Hepatocyte (in vitro differentiated cells): ENCODE data around the gene DAB1. TPM values are rescaled to one million over a fixed set of nuclear protein-coding genes. Genes with fewer than 3 reads are reported as not detected.

Experiments used
- DNase-seq: peaks from one replicate; pipeline ENCODE4 v3.0.0-alpha.2; 2016; ENCODE audit warnings: low spot score
- H2AFZ ChIP-seq: fragments of 200-600 bp; sonication (generic); 2 replicates; pipeline ENCODE4 v1.6.0; 2016; ENCODE audit warnings: antibody characterized with exemption, mild to moderate bottlenecking
- H3K27ac ChIP-seq: fragments of 200-600 bp; sonication (generic); 2 replicates; pipeline ENCODE4 v1.5.1; 2016; ENCODE audit warnings: mild to moderate bottlenecking
- H3K27me3 ChIP-seq: fragments of 200-600 bp; sonication (generic); 2 replicates; pipeline ENCODE4 v1.6.1; 2016
- H3K36me3 ChIP-seq: fragments of 200-600 bp; sonication (generic); replicated peaks from 2 replicates; pipeline ENCODE4 v1.5.1; 2016; ENCODE audit warnings: low read depth; ENCODE audit not compliant: insufficient read depth
- H3K4me1 ChIP-seq: fragments of 200-600 bp; sonication (generic); 2 replicates; pipeline ENCODE4 v1.5.1; 2016; ENCODE audit warnings: mild to moderate bottlenecking, moderate library complexity; ENCODE audit not compliant: insufficient read depth
- H3K4me2 ChIP-seq: fragments of 200-600 bp; sonication (generic); 2 replicates; pipeline ENCODE4 v1.6.0; 2016
- H3K4me3 ChIP-seq: fragments of 200-600 bp; sonication (generic); 2 replicates; pipeline ENCODE4 v1.5.1; 2016; ENCODE audit warnings: mild to moderate bottlenecking
- H3K79me2 ChIP-seq: fragments of 200-600 bp; sonication (generic); 2 replicates; pipeline ENCODE4 v1.6.0; 2017; ENCODE audit warnings: mild to moderate bottlenecking
- H3K9me2 ChIP-seq: fragments of 200-600 bp; sonication (generic); replicated peaks from 2 replicates; pipeline ENCODE4 v1.6.0; 2017; ENCODE audit warnings: mild to moderate bottlenecking; ENCODE audit not compliant: insufficient read depth
- H3K9me3 ChIP-seq: fragments of 200-600 bp; sonication (generic); 2 replicates; pipeline ENCODE4 v1.5.1; 2016; ENCODE audit warnings: low read depth, mild to moderate bottlenecking
- H4K20me1 ChIP-seq: fragments of 200-600 bp; sonication (generic); 2 replicates; pipeline ENCODE4 v1.6.0; 2016; ENCODE audit warnings: mild to moderate bottlenecking; ENCODE audit not compliant: insufficient read depth, poor library complexity, severe bottlenecking
- EZH2 ChIP-seq: fragments of 200-600 bp; sonication (generic); IDR thresholded peaks from 2 replicates; pipeline ENCODE4 v1.6.1; 2016; ENCODE audit warnings: antibody characterized with exemption, mild to moderate bottlenecking, borderline replicate concordance
- EZH2phosphoT487 ChIP-seq: fragments of 200-600 bp; sonication (generic); IDR thresholded peaks from one replicate; pipeline ENCODE4 v1.6.1; 2018; ENCODE audit warnings: antibody characterized with exemption, mild to moderate bottlenecking, low read depth, moderate library complexity; ENCODE audit not compliant: unreplicated experiment, severe bottlenecking
- WGBS: methylation state at CpG from one replicate; pipeline ENCODE4 v1.1.6; 2016; ENCODE audit warnings: low lambda C conversion rate; ENCODE audit errors: missing lambda C conversion rate; 5-methylcytosine and 5-hydroxymethylcytosine counted together
- polyA plus RNA-seq: library from polyadenylated mRNA; unstranded; fragments of >200 nt; fragmentation: Nextera tagmentation; extraction: Ambion mirVana; gene quantifications from 2 replicates; pipeline ENCODE4 v1.2.1, GENCODE V29; 2016
- total RNA-seq: library from RNA; depleted of rRNA; stranded (reverse); fragments of >200 nt; gene quantifications from 2 replicates; pipeline ENCODE4 v1.2.3, GENCODE V29; 2014
- TF ChIP-seq, protein P1 (sequence below): fragments of 200-600 bp; sonication (generic); IDR thresholded peaks from 2 replicates; pipeline ENCODE4 v1.5.1; 2016; ENCODE audit warnings: antibody characterized with exemption, mild to moderate bottlenecking; ENCODE audit not compliant: poor library complexity

The DAB1 gene
- total and polyA plus RNA-seq, 2 experiments from 2014 or later: 19.5 to 37.6 TPM

DNA sequence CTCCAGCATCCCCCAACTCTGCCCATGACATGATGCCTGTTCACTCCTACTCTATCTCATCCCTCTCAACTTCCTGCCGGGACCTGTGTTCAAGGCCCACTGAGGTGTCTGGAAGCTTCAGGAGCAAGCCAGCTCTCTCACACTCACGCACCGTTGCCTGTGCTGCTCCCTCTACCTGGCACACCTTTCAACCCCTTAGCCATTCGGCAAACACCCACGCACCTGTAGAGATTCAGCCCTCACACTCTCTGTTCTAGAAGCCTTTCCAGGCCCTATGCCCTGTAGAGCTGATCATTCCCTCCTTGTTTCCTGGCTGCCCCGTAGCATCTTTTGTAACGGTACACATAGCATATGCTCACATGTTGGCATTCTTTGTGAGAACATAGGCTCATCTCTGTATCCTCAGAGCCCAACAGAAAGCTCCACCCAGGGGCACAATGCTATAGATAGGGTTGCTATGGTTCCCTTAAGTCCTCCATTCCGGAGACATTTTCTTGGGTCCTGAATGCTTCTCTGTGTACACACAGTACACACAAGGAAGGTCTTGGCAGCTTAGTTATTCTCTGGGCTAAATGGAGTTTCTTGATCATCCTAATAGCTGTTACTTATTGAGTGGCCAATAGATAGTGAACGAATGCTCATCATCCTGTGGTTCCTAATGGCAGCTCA, 459.4 kb downstream of the DAB1 start:
- Histone ChIP-seq H4K20me1 (no peaks in the 10 kb centered on the region), H3K27me3 (no peaks in the 10 kb centered on the region), H2AFZ (no peak overlapping the region), H3K4me1 (peaks cover 10% of the 10 kb centered on the region), H3K9me2 (no peaks in the 10 kb centered on the region), H3K36me3 (no peaks in the 10 kb centered on the region), H3K4me2 (no peak overlapping the region), H3K9me3 (no peaks in the 10 kb centered on the region), H3K4me3 (no peak overlapping the region), H3K27ac (no peak overlapping the region), H3K79me2 (no peaks in the 10 kb centered on the region)
- WGBS: 87% methylated on average over 9 of the region's 9 CpGs
- no peak for TF ChIP-seq EZH2phosphoT487
- no peak for TF ChIP-seq EZH2
- TF ChIP-seq, protein P1, sequence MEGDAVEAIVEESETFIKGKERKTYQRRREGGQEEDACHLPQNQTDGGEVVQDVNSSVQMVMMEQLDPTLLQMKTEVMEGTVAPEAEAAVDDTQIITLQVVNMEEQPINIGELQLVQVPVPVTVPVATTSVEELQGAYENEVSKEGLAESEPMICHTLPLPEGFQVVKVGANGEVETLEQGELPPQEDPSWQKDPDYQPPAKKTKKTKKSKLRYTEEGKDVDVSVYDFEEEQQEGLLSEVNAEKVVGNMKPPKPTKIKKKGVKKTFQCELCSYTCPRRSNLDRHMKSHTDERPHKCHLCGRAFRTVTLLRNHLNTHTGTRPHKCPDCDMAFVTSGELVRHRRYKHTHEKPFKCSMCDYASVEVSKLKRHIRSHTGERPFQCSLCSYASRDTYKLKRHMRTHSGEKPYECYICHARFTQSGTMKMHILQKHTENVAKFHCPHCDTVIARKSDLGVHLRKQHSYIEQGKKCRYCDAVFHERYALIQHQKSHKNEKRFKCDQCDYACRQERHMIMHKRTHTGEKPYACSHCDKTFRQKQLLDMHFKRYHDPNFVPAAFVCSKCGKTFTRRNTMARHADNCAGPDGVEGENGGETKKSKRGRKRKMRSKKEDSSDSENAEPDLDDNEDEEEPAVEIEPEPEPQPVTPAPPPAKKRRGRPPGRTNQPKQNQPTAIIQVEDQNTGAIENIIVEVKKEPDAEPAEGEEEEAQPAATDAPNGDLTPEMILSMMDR: no peak
- DNase-seq: peak; percentile 21

- H3K4me2 ChIP-seq: no peak overlapping the region
- TF ChIP-seq EZH2phosphoT487 (no peak), EZH2 (no peak)
- TF ChIP-seq, protein P1: no peak
- H3K36me3 ChIP-seq: no peaks in the 10 kb centered on the region
- no peak overlapping the region for H2AFZ ChIP-seq
- no peaks in the 10 kb centered on the region for H3K9me3 ChIP-seq
- WGBS: 90% methylated on average over 4 of the region's 4 CpGs
- H3K27me3 ChIP-seq: no peaks in the 10 kb centered on the region
- H3K4me1 ChIP-seq: peaks cover 15% of the 10 kb centered on the region
- no peak overlapping the region for H3K4me3 ChIP-seq
- no peaks in the 10 kb centered on the region for H3K9me2 ChIP-seq
- H3K79me2 ChIP-seq: no peaks in the 10 kb centered on the region
- DNase-seq: no peak
- H4K20me1 ChIP-seq: no peaks in the 10 kb centered on the region
- no peak overlapping the region for H3K27ac ChIP-seq
Observed at GRCh38 chr1:56963667-56964066, 460.2 kb downstream of the DAB1 start.

- Histone ChIP-seq H3K27me3 (no peaks in the 10 kb centered on the region), H3K9me3 (no peaks in the 10 kb centered on the region), H3K9me2 (no peaks in the 10 kb centered on the region), H2AFZ (no peak overlapping the region), H3K79me2 (no peaks in the 10 kb centered on the region), H4K20me1 (no peaks in the 10 kb centered on the region), H3K4me3 (no peak overlapping the region), H3K36me3 (no peaks in the 10 kb centered on the region), H3K4me1 (peaks cover 18% of the 10 kb centered on the region), H3K4me2 (no peak overlapping the region), H3K27ac (no peak overlapping the region)
- DNase-seq: no peak
- whole genome bisulfite sequencing: 87% methylated on average over 10 of the region's 10 CpGs
- TF ChIP-seq, protein P1: no peak
- no peak for TF ChIP-seq EZH2
- TF ChIP-seq EZH2phosphoT487: no peak
Observed at GRCh38 chr1:56961426-56961825, 462.4 kb downstream of the DAB1 start.
